Right atrium auricular region (tissue), 2 donors: ENCODE measurements around the gene NOD1. TPM values are rescaled to one million over a fixed set of nuclear protein-coding genes. Genes with fewer than 3 reads are reported as not detected.
A peak's percentile ranks its signal among the peaks of the same experiment; 100 is the strongest.

Experiments used
- DNase-seq: peaks from one replicate; pipeline ENCODE4 v3.0.0-alpha.2; 2019; ENCODE audit warnings: low spot score
- H3K27ac ChIP-seq, 2 donors: fragments of 200-600 bp; sonication (generic); 1 replicate in 1 of 2; 2 replicates in 1 of 2; pipeline ENCODE4 v1.5.1; 2016 to 2019
- H3K27me3 ChIP-seq, 2 donors: fragments of 200-600 bp; sonication (generic); one replicate each; pipeline versions ENCODE4 v1.5.1 to v1.6.0; 2017 to 2019
- H3K36me3 ChIP-seq: fragments of 200-600 bp; sonication (generic); one replicate; pipeline ENCODE4 v1.5.1; 2016
- H3K4me1 ChIP-seq, 2 donors: fragments of 200-600 bp; sonication (generic); one replicate each; pipeline versions ENCODE4 v1.5.1 to v1.6.0; 2017 to 2019
- H3K4me3 ChIP-seq, 2 donors: fragments of 200-600 bp; sonication (generic); 1 replicate in 1 of 2; 2 replicates in 1 of 2; pipeline ENCODE4 v1.5.1; 2017 to 2019; ENCODE audit warnings: mild to moderate bottlenecking in 1 of 2, moderate library complexity in 1 of 2
- H3K9me3 ChIP-seq, 2 donors: fragments of 200-600 bp; sonication (generic); one replicate each; pipeline ENCODE4 v1.5.1; 2019
- total RNA-seq, 2 donors: library from RNA; depleted of rRNA; stranded (reverse); fragments of >200 nt; gene quantifications; one replicate each; pipeline ENCODE4 v1.1.0, GENCODE V29; 2016
- TF ChIP-seq, protein P1 (sequence below), 2 donors: fragments of 200-600 bp; sonication (generic); IDR thresholded peaks; one replicate each; pipeline ENCODE4 v1.5.1; 2019; ENCODE audit warnings: antibody characterized with exemption in 2 of 2

The NOD1 gene
- total RNA-seq, 2 donors from 2014 or later: 9.0 to 11.2 TPM

DNA sequence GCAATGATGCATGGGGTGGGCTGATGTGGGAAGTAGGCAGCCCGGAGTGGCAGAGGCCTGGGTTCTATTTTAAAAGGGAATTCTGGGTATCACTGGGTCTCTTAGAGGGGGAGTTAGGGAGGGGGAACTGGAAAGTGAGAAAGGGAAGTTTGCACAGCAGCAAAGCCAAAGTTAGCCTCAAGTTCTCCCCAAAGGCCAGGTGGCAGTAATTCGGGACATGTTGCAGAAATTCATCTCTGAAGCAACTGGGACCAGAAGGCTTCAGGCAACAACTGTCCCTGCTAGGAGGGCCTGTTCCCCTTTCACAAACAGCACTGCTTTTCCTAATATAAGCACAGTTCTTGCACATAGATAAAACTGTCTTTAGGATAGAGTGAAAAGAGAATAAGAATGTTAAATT is 67.4 kb downstream of the NOD1 start:
- no peak overlapping the region for H3K27ac ChIP-seq
- DNase-seq: no peak
- TF ChIP-seq, protein P1, sequence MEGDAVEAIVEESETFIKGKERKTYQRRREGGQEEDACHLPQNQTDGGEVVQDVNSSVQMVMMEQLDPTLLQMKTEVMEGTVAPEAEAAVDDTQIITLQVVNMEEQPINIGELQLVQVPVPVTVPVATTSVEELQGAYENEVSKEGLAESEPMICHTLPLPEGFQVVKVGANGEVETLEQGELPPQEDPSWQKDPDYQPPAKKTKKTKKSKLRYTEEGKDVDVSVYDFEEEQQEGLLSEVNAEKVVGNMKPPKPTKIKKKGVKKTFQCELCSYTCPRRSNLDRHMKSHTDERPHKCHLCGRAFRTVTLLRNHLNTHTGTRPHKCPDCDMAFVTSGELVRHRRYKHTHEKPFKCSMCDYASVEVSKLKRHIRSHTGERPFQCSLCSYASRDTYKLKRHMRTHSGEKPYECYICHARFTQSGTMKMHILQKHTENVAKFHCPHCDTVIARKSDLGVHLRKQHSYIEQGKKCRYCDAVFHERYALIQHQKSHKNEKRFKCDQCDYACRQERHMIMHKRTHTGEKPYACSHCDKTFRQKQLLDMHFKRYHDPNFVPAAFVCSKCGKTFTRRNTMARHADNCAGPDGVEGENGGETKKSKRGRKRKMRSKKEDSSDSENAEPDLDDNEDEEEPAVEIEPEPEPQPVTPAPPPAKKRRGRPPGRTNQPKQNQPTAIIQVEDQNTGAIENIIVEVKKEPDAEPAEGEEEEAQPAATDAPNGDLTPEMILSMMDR (IDR thresholded peaks at IDR 0.05): no peak
- H3K4me3 ChIP-seq: no peak overlapping the region
- no peaks in the 10 kb centered on the region for H3K9me3 ChIP-seq
- H3K27me3 ChIP-seq: no peaks in the 10 kb centered on the region
- no peaks in the 10 kb centered on the region for H3K4me1 ChIP-seq
- H3K36me3 ChIP-seq: no peaks in the 10 kb centered on the region

DNA sequence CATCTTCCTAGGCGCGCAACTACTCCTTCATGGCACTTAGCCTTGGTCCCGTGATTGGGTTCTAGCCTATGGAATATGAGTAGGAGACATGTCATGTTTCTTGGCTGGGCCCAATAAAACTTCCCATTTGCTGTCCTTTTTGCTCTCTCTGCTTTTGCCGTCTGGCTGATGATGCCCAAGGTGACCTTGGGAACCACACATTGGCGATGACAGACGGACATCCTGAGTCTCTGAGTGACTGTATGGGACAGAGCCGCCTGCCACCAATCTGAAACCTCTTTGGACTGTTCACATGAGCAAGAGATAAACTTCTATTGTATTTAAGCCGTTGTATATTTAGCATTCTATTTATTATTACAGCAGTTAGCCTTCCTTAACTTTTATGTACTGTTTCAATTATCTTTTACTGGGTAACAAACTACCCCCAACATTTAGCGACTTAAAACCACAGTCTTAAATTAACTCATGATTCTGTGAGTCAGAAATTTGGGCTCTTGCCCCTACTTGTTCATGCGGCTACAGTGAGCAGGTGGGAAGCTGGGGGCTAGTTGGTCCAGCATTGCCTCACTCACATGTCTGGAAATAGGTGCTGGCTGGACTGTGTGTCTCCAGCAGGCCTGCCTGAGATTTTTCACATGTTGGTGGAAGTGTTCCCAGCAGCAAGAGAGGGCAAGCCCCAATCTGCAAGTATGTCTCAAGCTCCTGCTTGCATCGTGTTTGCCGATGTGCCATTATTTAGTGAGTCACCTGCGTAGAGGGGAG is 71.7 kb downstream of the NOD1 start:
- no peaks in the 10 kb centered on the region for H3K27me3 ChIP-seq
- H3K4me3 ChIP-seq: no peak overlapping the region
- H3K27ac ChIP-seq: no peak overlapping the region
- TF ChIP-seq, protein P1 (IDR thresholded peaks at IDR 0.05): no peak
- no peaks in the 10 kb centered on the region for H3K4me1 ChIP-seq
- H3K9me3 ChIP-seq: no peaks in the 10 kb centered on the region
- DNase-seq: no peak
- no peaks in the 10 kb centered on the region for H3K36me3 ChIP-seq

DNA sequence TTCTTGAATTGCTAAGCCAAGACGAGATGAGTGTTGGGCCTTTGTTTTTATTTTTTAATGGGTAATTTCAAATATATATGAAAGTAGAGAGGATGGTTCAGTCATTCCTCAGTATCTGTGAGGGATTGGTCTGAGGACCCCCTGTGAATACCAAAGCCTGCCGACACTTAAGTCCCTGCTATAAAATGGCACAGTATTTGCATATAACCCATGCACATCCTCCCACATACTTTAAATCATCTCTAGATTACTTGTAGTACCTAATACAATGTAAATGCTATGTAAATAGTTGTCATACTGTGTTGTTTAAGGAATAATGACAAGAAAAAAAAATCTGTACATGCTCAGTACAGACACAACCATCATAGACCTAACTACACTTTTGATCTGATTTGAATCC is 73.4 kb downstream of the NOD1 start:
- no peaks in the 10 kb centered on the region for H3K4me1 ChIP-seq
- TF ChIP-seq, protein P1 (IDR thresholded peaks at IDR 0.05): no peak
- no peak overlapping the region for H3K27ac ChIP-seq
- H3K9me3 ChIP-seq: no peaks in the 10 kb centered on the region
- H3K36me3 ChIP-seq: no peaks in the 10 kb centered on the region
- H3K4me3 ChIP-seq: no peak overlapping the region
- no peak for DNase-seq
- H3K27me3 ChIP-seq: no peaks in the 10 kb centered on the region

DNA sequence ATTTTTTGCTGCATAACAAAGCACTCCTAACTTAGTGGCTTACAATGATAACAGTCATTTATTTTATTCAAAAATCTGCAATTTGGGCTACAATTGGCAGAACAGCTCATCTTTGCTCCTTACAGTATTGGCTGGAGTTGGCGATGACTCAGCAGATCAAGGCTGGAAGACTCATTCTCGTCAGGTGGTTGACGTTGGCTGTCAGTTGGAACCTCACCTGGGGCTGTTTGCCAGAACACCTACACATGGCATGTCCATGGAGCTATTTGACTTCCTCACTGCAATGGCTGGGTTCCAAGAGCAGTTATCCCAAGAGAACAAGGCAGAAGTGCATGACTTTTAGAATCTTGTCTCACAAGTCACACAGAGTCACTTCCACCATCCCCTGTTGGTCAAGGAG is 75.1 kb downstream of the NOD1 start:
- TF ChIP-seq, protein P1 (IDR thresholded peaks at IDR 0.05): no peak
- no peak overlapping the region for H3K27ac ChIP-seq
- no peaks in the 10 kb centered on the region for H3K27me3 ChIP-seq
- no peaks in the 10 kb centered on the region for H3K9me3 ChIP-seq
- no peak overlapping the region for H3K4me3 ChIP-seq
- no peaks in the 10 kb centered on the region for H3K36me3 ChIP-seq
- no peaks in the 10 kb centered on the region for H3K4me1 ChIP-seq
- DNase-seq: no peak

DNA sequence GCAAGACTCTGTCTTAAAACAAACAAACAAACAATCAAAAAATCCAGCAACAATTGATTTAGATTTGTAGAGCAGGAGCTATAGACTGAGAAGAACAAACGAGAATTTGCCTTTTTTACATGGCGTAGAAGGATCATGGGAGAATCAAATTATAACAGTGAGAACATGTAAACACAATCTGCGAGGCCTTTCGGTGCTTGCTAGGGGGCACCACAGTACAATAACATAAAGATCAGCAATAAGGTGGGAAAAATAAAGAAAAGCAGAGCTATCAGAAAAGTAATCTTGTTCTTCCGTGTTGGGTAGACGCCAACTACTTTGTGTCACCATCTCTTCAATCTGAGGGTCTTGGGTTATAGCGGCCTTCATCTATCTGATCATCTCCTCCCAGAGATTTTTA is 82.2 kb downstream of the NOD1 start:
- H3K36me3 ChIP-seq: no peaks in the 10 kb centered on the region
- H3K27ac ChIP-seq: no peak overlapping the region
- no peak overlapping the region for H3K4me3 ChIP-seq
- no peaks in the 10 kb centered on the region for H3K4me1 ChIP-seq
- DNase-seq: no peak
- no peaks in the 10 kb centered on the region for H3K9me3 ChIP-seq
- TF ChIP-seq, protein P1 (IDR thresholded peaks at IDR 0.05): peak in 1 of 2 donors; percentile 40
- no peaks in the 10 kb centered on the region for H3K27me3 ChIP-seq

DNA sequence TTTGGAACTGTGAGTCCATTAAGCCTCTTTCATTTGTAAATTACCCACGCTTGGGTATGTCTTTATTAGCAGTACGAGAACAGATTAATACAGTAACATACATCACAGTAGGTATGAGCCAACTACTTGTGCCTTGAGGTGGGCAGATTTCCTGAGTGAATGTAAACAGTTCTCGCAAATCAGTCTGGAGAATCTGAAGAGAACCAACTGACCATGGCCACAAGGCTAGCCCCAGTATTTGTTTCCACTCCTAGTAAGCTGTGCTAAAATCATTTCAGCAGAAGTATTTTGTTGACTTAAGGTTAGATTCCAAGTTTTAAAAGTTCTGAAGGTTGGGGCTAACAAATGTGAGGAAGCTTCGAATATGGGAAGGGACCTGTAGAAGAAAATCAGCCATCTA is 82.9 kb downstream of the NOD1 start:
- Histone ChIP-seq H3K27me3 (no peaks in the 10 kb centered on the region), H3K27ac (no peak overlapping the region), H3K36me3 (no peaks in the 10 kb centered on the region), H3K4me3 (no peak overlapping the region), H3K4me1 (no peaks in the 10 kb centered on the region), H3K9me3 (no peaks in the 10 kb centered on the region)
- TF ChIP-seq, protein P1 (IDR thresholded peaks at IDR 0.05): no peak
- DNase-seq: no peak
